GM18505 (cell line): ENCODE data around the gene HEPHL1.
A peak's percentile ranks its signal among the peaks of the same experiment; 100 is the strongest.
"Not testable (repeated sequence)": the region's sequence is repeated elsewhere in the genome, so short reads cannot be mapped to it uniquely, and the experiment has no call there.

Experiments used
- ATAC-seq: cut with Tn5 transposase; IDR thresholded peaks from one replicate; pipeline ENCODE4 v1.9.1; 2021; ENCODE audit not compliant: unreplicated experiment
- POLR2A ChIP-seq: IDR thresholded peaks from 4 replicates; pipeline ENCODE4 v1.6.1; 2011; ENCODE audit warnings: borderline replicate concordance; ENCODE audit not compliant: insufficient read depth, insufficient read length; ENCODE audit errors: extremely low read depth

HEPHL1 gene

DNA sequence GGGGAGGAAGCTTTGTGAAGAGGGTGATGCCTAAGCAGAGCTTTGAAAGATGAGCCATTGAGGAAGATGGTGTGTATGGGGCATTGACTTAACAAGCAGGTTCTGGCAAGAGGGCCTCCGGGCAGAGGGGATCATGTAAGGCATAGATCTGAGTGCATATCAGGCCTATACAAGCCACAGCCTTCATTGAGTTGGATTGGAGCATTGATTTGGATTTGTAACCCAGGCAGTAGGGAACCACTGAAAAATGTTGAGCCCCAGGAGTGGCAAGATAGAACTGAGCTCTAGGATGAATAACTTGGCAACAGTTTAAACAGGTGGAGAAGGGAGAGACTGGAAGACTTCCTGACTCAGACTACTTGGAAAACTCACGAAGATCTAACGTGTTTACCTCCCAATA, 128.9 kb downstream of the HEPHL1 start:
- ATAC-seq = no peak
- no peak for TF ChIP-seq POLR2A

DNA sequence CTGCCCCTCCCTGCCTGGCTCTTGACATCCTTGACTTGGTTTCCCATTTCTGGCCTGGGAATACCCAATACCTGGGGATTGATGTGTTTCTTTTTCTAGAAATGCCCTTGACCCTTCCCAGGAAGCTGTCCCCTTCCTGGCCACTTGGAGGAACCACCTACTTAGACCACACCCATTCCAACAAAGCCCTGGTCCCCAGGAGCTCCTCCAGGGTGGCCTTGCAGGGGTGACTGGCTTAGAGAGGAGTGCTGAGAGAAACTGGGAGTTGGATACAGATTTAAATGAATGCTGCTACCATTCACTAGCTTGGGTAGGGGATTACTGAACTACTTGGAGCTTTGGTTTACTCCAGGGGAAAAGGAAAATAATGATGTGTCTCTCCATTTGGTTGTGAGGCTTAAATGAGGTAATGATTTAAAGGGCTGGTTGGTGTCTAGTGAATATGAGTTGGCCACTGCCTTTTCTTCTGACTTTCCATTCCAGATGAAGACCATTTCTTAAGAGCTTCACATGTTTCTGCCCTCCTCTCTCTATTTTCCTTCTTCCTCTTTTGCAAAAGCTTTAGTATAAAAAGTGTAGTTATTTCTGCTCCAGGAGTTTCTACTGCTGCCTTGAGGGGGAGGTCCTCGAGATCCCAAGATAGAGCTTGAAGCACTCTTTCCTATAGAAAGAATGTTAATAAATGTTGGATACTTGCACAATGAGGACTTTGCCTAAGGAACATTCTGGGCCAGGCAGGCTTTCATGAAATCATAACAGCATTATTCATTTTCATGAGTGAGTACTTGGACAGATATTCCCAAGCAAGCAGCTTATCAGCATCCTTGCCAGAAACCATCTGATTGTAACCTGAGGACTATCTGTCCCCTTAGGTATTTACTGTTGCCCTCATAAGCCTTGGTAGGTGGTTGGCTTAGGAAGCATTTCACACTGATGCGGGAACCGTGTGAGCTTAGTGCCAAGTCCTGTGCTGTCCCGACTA, 129.8 kb downstream of the HEPHL1 start:
- TF ChIP-seq POLR2A = no peak
- no peak for ATAC-seq

DNA sequence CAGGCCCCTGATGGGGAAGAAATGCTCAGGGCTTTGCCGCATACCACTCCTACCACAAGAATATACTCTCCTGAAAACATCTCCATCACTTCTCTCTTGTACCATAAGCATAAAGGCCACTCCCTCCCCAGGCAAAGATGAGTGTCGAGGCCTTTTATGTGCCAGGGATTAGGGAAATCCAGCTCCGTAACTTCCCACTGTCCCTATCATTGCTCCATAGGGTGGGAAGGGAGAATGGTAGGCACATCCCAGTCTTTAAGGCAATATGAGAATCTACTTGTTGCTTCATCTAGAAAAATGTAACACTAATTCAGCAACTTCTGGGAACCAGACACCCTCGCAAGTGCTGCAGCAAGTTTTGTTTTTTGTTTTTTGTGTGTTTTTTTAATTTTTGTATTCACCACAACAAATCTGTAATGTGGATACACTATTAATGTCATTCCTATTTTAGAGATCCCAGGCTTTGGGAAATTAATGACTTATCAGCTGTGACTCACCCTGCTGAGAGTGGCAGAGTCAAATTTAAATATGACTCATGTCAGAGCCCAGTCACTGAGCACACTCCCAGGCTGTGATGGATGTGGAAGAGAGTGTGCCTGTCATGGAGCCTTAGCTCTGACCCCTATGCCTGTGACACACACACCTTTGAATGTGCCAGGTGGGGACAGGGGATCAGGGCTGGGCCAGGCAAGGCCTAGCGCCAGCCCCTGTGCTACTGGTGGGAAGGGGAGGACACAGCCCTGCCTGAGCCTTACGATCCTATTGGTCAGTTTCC, 130.9 kb downstream of the HEPHL1 start:
- peak; percentile 51 for ATAC-seq
- TF ChIP-seq POLR2A = no peak

DNA sequence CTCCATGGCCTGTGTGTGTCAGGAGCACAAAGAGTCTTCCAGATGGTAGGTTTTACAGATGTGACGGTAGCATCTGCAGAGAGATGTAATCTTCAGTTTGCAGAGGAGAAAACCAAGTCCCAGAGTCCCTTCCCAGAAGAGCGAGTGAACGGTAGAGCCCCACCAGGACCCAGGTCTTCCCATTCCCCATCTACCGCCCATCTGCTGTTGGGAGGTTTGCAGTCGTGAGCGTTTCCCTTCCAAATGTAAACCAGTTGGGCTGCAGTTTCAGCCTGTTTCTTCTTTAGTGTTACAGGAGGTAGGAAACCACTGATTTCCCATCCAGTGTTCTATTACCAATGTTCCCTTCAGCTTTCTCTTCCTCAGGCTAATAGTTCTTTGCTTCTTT, 131.5 kb downstream of the HEPHL1 start:
- no peak for ATAC-seq
- TF ChIP-seq POLR2A = no peak

DNA sequence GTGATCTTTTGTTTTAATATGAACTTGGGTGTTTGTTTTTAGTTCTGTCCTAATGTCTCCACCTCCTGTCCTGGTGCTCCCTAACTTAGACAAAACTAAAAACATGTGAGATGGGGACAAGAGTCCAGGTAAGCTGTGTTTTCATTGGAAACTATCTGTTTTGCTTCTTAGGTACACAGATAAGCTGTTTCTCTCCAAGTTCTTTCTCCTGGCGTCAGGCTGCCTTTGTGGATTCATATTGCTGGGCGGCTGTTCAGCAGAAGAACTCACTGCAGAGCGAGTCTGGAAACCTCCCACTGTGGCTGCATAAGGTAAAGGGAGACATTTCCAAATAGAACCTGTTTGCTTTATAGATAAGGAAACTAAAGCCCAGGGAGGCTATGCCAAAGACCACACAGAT, 132.2 kb downstream of the HEPHL1 start:
- ATAC-seq = no peak
- no peak for TF ChIP-seq POLR2A

DNA sequence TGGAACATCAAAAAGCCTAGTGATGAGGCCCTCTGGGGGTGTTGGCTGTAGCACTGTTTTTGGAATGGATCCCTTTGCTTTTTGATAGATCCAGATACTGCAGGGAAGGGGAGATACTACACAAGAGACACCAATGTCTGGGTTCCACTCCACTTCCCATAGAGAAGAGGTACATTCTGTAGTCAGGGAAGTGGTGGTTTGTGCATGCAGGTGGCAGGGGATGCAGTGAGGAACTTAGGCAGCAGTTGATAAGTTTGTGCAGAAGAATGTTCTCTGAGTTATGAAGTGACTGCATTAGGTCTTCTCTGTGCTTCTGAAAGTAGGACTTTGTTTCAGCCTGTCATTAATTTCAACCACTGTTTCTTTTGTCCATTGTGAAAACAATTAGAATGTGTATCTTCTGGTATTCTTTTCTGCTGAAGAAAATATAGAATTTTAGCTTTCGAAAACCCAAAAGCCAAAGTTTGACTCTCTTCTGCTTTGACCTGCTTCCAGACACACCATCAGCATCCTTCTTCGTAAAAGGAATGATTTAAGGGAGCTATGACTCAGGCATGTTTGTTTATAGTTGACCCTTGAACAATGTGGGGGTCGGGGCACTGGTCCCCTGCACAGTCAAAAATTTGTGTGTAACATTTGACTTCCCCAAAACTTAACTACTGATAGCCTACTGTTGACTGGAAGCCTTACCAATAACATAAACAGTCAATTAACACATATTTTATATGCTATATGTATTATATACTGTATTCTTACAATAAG, 133.1 kb downstream of the HEPHL1 start:
- no peak for ATAC-seq
- no peak for TF ChIP-seq POLR2A

DNA sequence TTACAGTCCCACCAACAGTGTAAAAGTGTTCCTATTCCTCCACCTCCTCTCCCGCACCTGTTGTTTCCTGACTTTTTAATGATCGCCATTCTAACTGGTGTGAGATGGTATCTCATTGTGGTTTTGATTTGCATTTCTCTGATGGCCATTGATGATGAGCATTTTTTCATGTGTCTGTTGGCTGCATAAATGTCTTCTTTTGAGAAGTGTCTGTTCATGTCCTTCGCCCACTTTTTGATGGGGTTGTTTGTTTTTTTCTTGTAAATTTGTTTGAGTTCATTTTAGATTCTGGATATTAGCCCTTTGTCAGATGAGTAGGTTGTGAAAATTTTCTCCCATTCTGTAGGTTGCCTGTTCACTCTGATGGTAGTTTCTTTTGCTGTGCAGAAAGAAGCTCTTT, 136.2 kb downstream of the HEPHL1 start:
- ATAC-seq = not testable (repeated sequence)
